Vagina (tissue), 2 donors: Measurements from ENCODE around the gene DHFR2. TPM values are rescaled to one million over a fixed set of nuclear protein-coding genes. Genes with fewer than 3 reads are reported as not detected.

Source experiments
- DNase-seq, 2 donors: peaks; one replicate each; pipeline ENCODE4 v3.0.0-alpha.2; 2017; ENCODE audit errors: extremely low spot score in 2 of 2
- H3K27ac ChIP-seq: fragments of 200-600 bp; sonication (generic); one replicate; pipeline ENCODE4 v1.5.1; 2019
- H3K27me3 ChIP-seq: fragments of 200-600 bp; sonication (generic); one replicate; pipeline ENCODE4 v1.5.1; 2019
- H3K36me3 ChIP-seq, 2 donors: fragments of 200-600 bp; sonication (generic); one replicate each; pipeline ENCODE4 v1.5.1; 2017 to 2019
- H3K4me1 ChIP-seq: fragments of 200-600 bp; sonication (generic); one replicate; pipeline ENCODE4 v1.5.1; 2019
- H3K4me3 ChIP-seq, 2 donors: fragments of 200-600 bp; sonication (generic); 1 replicate in 1 of 2; 2 replicates in 1 of 2; pipeline ENCODE4 v1.5.1; 2016 to 2019
- H3K9me3 ChIP-seq: fragments of 200-600 bp; sonication (generic); one replicate; pipeline ENCODE4 v1.5.1; 2019
- CTCF ChIP-seq, 3 experiments: fragments of 450-650 bp in 2 of 3; fragments of 200-600 bp in 1 of 3; sonication (generic) in 1 of 3; IDR thresholded peaks; one replicate each; pipeline ENCODE4 v1.5.1; 2017 to 2019; ENCODE audit warnings: antibody characterized with exemption in 3 of 3, mild to moderate bottlenecking in 2 of 3, moderate library complexity in 2 of 3
- POLR2A ChIP-seq, 2 donors: fragments of 450-650 bp; IDR thresholded peaks; one replicate each; pipeline ENCODE4 v1.6.1; 2017; ENCODE audit warnings: antibody characterized with exemption in 2 of 2, mild to moderate bottlenecking in 2 of 2, moderate library complexity in 2 of 2
- POLR2AphosphoS5 ChIP-seq, 2 donors: sonication (generic); formaldehyde crosslinking; IDR thresholded peaks; one replicate each; pipeline ENCODE4 v1.9.0; 2017; ENCODE audit warnings: antibody characterized with exemption in 2 of 2, mild to moderate bottlenecking in 2 of 2, low read depth in 1 of 2; ENCODE audit not compliant: insufficient read depth in 1 of 2
- intact Hi-C: fragments of 100-400 bp; cut with DNase I; formaldehyde crosslinking; loops from one replicate; pipeline ENCODE4 v1.15.1; 2023
- total RNA-seq: library from RNA; depleted of rRNA; stranded (reverse); fragments of >200 nt; gene quantifications from one replicate; pipeline ENCODE4 v1.2.3, GENCODE V29; 2016

The DHFR2 gene
- total RNA-seq, 1 donor from 2014 or later: 6.4 TPM

- H3K27me3 ChIP-seq: no peaks in the 10 kb centered on the region
- TF ChIP-seq POLR2A (IDR thresholded peaks at IDR 0.05) (no peak), POLR2AphosphoS5 (IDR thresholded peaks at IDR 0.05; ENCODE audit: insufficient read depth in 1 of 2, low read depth in 1 of 2) (no peak), CTCF (IDR thresholded peaks at IDR 0.05) (no peak)
- DNase-seq: no peak
- no peak overlapping the region for H3K4me3 ChIP-seq
- H3K4me1 ChIP-seq: peaks cover 8% of the 10 kb centered on the region
- no peak overlapping the region for H3K27ac ChIP-seq
- H3K36me3 ChIP-seq: no peaks in the 10 kb centered on the region
- intact Hi-C loops: loop anchor here (5.0 kb wide), 1 partner anchor 59 kb away; no protein-coding TSS in a partner anchor
- no peaks in the 10 kb centered on the region for H3K9me3 ChIP-seq
These were observed 54.5 kb downstream of the DHFR2 start for GRCh38 chr3:94008253-94008652.

Other genes with a start within 250 kb of the DHFR2 start
- 29.7 TPM for gene PROS1, start 89.0 kb downstream of the DHFR2 start, total RNA-seq
- gene ARL13B, start 82.8 kb downstream of the DHFR2 start, total RNA-seq: 13.5 TPM
- 2.5 TPM for gene STX19, start 34.3 kb downstream of the DHFR2 start, total RNA-seq
- 15.7 TPM for gene NSUN3, start 145 bp upstream of the DHFR2 start, total RNA-seq